ENCODE measurements around the gene CTBP2.
"Not testable (repeated sequence)": the region's sequence is repeated elsewhere in the genome, so short reads cannot be mapped to it uniquely, and the experiment has no call there.

The CTBP2 gene

GRCh38 chr10:125186431-125187170 lies 26.2 kb upstream of the CTBP2 start:
- no peak for DNase-seq (ENCODE audit: low read depth)

- DNase-seq (ENCODE audit: low read depth), result not testable (repeated sequence)
Measured at GRCh38 chr10:125179107-125179506, 18.7 kb upstream of the CTBP2 start.

- DNase-seq (ENCODE audit: low read depth), result no peak
Measured at GRCh38 chr10:125177641-125178640, 17.6 kb upstream of the CTBP2 start.

GRCh38 chr10:125175807-125176206 lies 15.4 kb upstream of the CTBP2 start:
- no peak for DNase-seq (ENCODE audit: low read depth)

GRCh38 chr10:125174360-125174759 lies 14.0 kb upstream of the CTBP2 start:
- no peak for DNase-seq (ENCODE audit: low read depth)

GRCh38 chr10:125172694-125173093 lies 12.3 kb upstream of the CTBP2 start:
- no peak for DNase-seq (ENCODE audit: low read depth)

GRCh38 chr10:125171402-125172306 lies 11.3 kb upstream of the CTBP2 start:
- DNase-seq (ENCODE audit: low read depth), result no peak

- DNase-seq (ENCODE audit: low read depth), result no peak
Measured at GRCh38 chr10:125169915-125170314, 9.6 kb upstream of the CTBP2 start.

GRCh38 chr10:125169279-125169678 lies 8.9 kb upstream of the CTBP2 start:
- DNase-seq (ENCODE audit: low read depth), result no peak

- no peak for DNase-seq (ENCODE audit: low read depth)
Measured at GRCh38 chr10:125166658-125167057, 6.3 kb upstream of the CTBP2 start.

GRCh38 chr10:125165584-125166573 lies 5.5 kb upstream of the CTBP2 start:
- no peak for DNase-seq (ENCODE audit: low read depth)

- no peak for DNase-seq (ENCODE audit: low read depth)
Measured at GRCh38 chr10:125164421-125164820, 4.1 kb upstream of the CTBP2 start.

- DNase-seq (ENCODE audit: low read depth), result no peak
Measured at GRCh38 chr10:125163803-125164202, 3.4 kb upstream of the CTBP2 start.

- not testable (repeated sequence) for DNase-seq (ENCODE audit: low read depth)
Measured at GRCh38 chr10:125163312-125163711, 2.9 kb upstream of the CTBP2 start.

GRCh38 chr10:125162120-125162931 lies 2.0 kb upstream of the CTBP2 start:
- DNase-seq (ENCODE audit: low read depth), result no peak

- DNase-seq (ENCODE audit: low read depth), result no peak
Measured at GRCh38 chr10:125161707-125162119, 1.4 kb upstream of the CTBP2 start.

- peak; percentile 60 for DNase-seq (ENCODE audit: low read depth)
Measured at GRCh38 chr10:125160856-125161706, 718 bp upstream of the CTBP2 start.

GRCh38 chr10:125159486-125159931 lies 854 bp downstream of the CTBP2 start:
- DNase-seq (ENCODE audit: low read depth), result no peak
